Activated CD4-positive, alpha-beta T cell treated with anti-CD3 and anti-CD28 coated beads, Interleukin-2, amount 50 U/mL, for 4 hours (primary cell): ENCODE measurements around the gene PHKG1.
A peak's percentile ranks its signal among the peaks of the same experiment; 100 is the strongest.
"Not testable (repeated sequence)": the region's sequence is repeated elsewhere in the genome, so short reads cannot be mapped to it uniquely, and the experiment has no call there.

Experiments used
- DNase-seq, 2 experiments: peaks; one replicate each; pipeline ENCODE4 v3.0.0-alpha.2; 2020

PHKG1 gene

DNA sequence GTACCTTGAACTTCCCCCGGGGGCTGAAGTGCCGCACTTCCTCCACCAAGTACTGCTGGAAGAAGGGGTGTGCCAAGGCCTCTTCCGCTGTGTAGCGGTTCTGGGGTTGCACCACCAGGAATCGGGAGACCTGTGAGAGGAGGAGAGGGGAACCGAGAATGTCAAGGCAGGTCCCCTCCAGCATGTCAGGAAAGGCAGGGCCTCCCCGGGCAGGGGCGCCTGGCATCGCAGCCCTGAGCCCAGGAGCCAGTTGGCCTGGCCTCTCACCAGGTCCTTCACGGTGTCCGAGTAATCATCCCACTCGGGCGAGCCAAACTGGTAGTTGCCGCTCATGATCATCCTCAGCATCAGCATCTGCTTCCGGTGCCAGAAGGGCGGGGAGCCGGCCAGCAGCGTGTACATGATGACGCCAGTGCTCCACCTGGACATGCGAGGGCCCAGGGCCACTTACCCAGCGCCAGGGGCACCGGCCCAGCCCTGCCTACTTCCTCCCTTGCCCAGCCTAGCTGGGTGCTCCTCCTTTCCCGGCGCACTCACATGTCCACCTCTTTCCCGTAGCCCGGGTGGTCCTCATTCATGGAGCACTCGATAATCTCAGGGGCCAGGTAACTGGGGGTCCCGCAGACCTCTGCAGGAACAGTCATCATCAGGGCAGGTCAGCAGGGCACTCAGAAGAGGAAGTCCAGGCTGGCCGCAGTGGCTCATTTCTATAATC lies 11.0 kb downstream of the PHKG1 start:
- no peak for DNase-seq

DNA sequence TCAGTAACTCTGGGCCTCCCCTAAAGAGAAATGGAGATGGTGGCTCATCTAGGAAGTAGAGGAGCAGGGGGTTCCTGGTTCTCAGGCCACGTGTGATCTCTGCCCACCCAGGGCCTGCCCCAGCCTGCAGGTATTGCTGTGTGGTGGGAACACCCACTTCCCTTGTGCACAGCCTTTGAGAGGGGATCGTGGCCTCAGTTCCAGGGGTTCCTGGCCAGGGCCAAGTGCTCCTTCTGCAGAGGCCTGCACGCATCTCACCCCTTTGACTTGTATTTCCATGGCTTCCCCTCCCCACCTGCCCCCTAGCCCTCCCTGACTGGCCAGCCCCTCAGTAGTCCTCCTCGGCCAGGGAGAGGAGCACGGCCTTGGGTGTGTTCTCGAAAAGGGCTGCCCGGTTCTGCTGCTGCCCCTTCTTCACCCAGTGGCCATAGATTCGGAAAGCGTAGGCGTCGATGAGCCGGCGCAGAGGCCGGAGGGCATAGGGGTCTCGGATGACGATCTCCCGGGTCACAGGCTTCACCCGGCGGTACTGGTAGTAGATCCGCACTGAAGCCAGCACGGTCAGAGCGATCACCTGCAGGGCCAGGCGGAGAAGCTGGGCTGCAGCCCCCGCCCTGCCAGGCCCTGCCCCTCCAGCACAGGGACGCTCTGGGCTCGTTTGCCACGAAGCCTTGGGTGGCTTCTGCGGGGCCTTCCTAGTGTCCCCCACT lies 11.9 kb downstream of the PHKG1 start:
- not testable (repeated sequence) for DNase-seq

DNA sequence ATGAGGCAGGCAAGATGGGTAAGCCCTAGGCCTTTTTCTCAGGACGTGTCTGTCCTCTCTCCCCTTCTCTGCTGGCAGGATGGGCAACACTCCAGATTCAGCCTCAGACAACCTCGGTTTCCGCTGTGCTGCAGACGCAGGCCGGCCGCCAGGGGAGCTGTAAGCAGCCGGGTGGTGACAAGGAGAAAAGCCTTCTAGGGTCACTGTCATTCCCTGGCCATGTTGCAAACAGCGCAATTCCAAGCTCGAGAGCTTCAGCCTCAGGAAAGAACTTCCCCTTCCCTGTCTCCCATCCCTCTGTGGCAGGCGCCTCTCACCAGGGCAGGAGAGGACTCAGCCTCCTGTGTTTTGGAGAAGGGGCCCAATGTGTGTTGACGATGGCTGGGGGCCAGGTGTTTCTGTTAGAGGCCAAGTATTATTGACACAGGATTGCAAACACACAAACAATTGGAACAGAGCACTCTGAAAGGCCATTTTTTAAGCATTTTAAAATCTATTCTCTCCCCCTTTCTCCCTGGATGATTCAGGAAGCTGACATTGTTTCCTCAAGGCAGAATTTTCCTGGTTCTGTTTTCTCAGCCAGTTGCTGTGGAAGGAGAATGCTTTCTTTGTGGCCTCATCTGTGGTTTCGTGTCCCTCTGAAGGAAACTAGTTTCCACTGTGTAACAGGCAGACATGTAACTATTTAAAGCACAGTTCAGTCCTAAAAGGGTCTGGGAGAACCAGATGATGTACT lies 13.1 kb downstream of the PHKG1 start:
- no peak for DNase-seq

DNA sequence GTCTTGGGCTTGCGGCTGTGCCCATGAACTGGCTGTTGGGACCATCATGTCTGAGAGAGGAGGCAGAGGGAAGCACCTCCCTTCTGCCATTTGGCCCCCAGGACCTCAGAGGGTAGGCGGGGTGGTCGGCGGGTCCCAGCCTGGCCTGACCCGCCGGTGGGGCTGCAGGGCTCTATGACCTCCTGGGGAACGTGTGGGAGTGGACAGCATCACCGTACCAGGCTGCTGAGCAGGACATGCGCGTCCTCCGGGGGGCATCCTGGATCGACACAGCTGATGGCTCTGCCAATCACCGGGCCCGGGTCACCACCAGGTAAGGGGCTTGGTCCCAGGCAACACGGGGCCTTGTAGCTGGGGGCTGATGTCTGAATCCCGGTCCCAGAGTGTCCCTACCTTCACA lies 14.6 kb downstream of the PHKG1 start:
- DNase-seq: no peak

DNA sequence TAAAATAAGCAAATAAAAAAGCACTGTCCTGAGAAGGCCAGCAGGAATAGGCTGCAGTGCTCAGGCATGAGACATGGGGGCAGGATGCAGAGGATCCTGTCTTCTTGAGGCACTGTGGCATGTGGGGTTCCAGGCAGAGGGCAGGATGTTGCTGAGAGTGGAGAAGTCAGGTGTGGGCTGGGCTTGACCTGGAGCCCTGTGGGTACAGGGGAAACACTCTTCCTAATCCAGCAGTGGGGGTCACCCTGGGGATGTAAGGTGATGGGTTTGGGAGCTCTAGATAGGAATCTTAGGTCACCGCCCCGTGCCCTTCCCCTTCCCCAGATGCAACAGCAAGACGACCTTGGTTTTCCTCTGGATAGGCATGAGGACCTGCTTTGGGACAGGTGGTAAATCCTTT lies 15.1 kb downstream of the PHKG1 start:
- DNase-seq: no peak

DNA sequence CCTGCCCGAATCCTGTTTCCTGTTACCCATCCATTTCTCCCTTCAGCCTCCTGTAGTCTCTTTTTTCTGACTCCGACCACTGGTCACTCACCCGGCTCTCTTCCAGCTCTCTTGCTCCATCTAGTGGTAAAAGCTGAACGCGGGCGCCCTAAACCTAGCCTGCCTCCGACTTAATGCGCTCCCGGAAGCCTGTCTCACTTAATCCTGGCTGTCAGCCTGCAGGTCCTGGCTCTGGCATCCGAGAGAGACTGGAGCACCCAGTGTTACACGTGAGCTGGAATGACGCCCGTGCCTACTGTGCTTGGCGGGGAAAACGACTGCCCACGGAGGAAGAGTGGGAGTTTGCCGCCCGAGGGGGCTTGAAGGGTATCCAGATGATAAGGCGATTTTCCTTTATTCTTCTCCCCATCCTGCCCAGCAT lies 18.4 kb downstream of the PHKG1 start:
- DNase-seq: peak; percentile 48 to 53

DNA sequence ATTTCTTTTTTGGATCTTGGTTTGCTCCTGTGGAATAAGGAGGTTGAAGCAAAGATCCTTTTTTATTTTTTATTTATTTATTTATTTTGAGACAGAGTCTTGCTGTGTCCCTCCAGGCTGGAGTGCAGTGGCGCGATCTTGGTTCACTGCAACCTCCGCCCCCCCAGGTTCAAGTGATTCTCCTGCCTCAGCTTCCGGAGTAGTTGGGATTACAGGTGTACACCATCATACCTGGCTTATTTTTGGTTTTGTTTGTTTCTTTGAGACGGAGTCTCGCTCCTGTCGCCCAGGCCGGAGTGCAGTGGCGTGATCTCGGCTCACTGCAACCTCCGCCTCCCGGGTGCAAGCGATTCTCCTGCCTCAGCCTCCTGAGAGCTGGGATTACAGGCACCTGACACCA lies 26.4 kb downstream of the PHKG1 start:
- DNase-seq: not testable (repeated sequence)

DNA sequence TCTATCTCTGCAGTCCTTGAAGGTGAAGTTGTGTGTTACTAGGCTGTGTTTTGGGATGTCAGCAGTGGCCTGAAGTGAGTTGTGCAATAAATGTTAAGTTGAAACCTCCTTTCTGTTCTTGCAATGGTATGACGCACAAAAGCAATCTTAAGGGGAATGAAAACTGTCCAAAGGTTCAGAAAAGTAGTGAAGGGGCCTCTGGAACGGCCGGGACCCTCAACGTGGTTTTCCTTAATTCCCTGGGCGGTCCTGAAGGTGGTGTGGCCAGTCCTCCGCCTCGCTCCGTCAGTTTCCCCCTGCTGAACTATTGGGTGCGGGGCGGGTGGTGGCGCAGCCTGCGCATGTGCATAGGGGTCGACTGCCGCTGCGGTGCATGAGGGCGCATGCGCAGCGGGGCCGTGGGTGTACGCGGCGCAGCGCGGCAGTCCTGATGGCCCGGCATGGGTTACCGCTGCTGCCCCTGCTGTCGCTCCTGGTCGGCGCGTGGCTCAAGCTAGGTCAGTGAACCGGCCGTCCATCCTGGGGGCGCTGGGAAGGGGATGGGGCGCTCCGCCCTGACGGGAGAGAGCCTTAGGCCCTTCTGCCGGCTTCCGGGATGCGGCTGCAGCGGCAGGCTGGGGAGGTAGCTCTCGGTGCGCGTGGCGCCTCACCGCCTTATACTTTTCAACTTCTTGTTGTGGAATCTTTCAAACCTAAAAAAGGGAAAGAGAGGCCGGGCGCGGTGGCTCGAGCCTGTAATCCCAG lies 28.7 kb downstream of the PHKG1 start, which contains the start of gene SUMF2:
SUMF2 (plus strand) TSS at position 405 of the 744 bp plus-strand sequence; CDS start at position 431, 26 bp downstream.
- peak; percentile 85 for DNase-seq

DNA sequence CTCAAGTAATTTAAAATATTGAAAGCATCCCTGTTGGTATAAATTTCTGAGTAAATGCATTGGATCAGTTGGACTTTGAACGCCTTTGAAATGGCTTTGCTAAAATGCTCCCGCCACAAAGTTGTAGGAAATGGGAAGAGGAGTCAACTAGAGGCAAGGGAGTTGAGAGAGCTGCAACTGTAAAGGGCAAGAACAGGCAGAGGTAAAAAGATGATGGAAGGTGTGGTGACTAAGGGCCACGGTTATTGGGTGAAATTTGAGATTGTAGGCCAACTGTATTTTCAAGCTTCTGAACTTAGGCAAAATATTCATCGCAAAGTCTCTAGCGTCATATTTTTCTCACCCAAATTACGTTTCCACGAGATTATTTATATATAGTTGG lies 29.3 kb downstream of the PHKG1 start:
- DNase-seq: no peak

DNA sequence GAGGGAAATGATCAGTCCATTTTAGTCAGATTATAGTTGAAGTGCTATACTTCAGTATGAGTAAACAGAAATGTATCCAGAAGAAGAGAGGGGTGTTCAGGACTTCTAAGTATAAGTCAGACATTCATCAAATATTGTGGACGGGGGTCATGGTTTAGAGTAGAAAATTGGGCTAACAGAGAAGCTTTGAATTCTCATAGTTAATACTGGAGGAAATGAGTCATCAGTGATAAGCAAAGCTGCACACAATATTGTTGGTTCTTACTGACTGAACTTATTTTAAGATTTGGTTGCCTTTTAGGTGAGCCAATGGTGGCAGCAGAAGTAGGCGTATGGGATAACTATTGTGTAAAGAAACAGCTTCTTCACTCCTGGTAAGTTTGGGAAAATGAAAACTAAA lies 30.4 kb downstream of the PHKG1 start:
- DNase-seq: no peak

DNA sequence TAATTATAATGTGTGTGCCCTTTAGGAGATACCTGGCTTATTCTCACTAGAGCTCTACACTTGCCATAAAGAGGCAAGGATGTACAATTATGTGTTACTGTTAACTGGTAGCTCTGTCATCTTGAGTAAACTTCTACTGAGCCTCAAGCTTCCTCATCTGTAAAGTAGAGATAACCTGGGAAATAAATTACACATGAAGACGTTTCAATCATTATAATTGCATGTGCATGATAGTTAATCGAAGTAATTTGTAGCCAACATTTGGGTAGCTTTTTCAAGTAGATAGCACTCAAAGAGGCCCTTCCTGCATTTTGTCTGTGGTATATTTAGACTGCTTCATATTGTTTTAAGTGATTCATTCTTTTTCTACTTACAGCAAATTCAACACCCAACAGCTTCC lies 38.8 kb downstream of the PHKG1 start:
- no peak for DNase-seq

DNA sequence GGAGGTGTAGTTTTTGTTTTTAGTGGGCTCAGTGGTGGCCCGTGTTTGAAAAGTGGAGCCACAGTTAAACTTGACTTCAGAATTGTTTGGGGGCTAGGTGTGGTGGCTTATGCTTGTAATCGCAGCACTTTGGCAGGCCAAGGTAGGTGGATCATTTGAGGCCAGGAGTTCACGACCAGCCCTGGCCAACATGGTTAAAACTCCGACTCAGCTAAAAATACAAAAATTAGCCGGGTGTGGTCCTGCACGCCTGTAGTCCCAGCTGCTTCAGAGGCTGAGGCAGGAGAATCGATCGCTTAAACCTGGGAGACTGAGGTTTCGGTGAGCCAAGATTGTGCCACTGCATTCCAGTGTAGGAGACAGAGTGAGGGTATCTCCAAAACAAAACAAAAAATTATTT lies 39.4 kb downstream of the PHKG1 start:
- no peak for DNase-seq

DNA sequence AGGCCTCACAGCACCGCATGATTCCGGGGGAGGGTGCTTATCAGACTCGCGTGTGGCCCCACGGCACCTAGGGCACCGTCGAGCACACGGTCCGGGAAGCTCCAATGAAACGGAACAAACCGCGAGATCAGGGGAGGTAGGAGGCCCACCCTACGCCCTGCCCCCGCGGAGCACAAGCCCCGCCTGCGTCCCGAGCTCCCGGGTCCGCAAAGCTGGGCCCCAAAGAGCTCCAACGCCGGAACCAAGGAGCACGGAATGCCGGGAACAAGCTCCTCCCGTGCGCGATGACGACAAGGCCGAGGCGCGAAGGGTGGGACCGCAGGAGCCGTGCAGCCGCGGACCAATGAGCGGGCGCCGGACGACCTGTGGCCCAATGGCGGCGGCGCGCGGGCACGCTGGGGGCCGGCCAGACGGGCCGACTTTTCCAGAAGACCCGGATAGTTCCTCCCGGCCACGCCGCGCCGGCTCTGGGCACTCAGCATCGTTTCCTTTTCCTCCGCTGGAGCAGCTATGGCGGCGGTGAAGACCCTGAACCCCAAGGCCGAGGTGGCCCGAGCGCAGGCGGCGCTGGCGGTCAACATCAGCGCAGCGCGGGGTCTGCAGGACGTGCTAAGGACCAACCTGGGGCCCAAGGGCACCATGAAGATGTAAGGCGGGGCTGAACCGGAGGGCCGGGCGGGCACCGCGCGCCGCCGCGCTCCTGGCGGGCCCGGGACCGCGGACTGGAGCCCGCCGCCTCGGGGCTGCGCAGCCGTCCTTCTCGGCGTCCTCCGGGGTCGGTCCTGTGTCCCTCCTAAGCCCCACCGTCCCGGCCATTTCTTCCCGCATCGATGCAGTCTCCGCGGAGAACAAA lies 41.2 kb downstream of the PHKG1 start, which contains the start of the genes CCT6A and PSPH:
CCT6A (plus strand) TSS at position 427 of the 853 bp plus-strand sequence; CDS start at position 511, 84 bp downstream.
PSPH (minus strand) TSS at position 106 of the 853 bp plus-strand sequence. CDS start 30,232 bp downstream, outside the sequence.
- DNase-seq: peak; percentile 85 to 87

DNA sequence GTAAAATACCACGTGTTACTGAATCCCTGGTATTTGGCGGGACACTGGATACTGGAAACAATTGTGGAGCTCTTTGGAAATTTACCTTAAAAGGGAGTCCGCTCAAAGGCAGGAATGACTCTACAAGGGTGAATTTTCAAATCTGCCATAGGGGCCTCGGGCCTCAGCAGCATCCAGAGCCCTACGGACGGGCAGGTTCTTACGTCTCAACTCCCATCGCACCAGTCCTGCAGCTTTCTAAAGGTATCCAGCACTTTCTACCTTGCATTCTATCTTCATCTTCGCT lies 41.8 kb downstream of the PHKG1 start:
- no peak for DNase-seq

DNA sequence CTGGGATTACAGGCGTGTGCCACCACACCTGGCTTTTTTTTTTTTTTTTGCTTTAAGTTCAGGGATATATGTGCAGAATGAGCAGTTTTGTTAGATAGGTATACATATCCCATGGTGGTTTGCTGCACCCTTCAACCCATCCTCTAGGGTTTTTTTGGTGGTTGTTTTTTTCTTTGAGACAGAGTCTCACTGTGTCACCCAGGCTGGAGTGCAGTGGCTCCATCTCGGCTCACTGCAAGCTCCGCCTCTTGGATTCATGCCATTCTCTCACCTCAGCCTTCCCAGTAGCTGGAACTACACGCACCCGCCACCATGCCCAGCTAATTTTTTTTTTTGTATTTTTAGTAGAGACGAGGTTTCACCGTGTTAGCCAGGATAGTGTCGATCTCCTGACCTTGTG lies 44.0 kb downstream of the PHKG1 start:
- not testable (repeated sequence) for DNase-seq

DNA sequence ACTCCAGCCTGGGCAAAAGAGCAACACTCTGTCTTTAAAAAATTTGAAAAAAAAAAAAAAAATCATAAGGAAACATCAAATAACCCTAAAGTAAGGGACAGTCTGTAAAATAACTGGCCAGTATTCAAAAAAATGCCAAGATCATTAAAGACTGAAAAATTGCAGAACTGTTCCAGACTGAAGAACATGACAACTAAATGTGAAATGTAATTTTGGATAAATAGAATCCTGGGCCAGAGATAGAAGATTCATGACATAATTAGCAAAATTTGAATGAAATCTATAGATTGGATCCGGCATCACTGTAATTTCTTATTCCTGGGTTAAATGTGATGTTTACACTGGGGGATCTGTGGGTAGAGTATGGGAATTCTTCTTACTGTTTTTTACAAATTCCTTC lies 44.5 kb downstream of the PHKG1 start:
- DNase-seq: no peak

DNA sequence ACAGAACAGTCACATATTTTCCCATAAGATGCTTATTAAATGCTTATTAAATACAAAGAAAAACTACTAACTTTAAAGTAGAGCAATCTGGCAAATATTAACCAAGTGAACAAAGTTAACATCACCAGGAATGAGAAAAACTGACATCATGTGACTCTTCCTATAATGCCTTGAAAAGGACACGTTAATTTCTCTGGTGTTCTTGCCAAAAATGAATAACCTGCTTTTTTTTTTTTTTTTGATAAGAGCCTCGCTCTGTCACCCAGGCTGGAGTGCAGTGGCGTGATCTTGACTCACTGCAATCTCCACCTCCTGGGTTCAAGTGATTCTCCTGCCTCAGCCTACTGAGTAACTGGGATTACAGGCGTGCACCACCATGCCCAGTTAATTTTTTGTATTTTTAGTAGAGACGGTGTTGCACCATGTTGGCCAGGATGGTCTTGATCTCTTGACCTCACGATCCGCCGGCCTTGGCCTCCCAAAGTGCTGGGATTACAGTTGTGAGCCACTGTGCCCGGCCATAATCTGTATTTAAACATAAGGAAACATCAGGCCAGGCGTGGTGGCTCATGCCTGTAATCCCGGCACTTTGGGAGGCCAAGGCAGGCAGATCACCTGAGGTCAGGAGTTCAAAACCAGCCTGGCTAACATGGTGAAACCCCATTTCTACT lies 45.2 kb downstream of the PHKG1 start:
- not testable (repeated sequence) for DNase-seq

DNA sequence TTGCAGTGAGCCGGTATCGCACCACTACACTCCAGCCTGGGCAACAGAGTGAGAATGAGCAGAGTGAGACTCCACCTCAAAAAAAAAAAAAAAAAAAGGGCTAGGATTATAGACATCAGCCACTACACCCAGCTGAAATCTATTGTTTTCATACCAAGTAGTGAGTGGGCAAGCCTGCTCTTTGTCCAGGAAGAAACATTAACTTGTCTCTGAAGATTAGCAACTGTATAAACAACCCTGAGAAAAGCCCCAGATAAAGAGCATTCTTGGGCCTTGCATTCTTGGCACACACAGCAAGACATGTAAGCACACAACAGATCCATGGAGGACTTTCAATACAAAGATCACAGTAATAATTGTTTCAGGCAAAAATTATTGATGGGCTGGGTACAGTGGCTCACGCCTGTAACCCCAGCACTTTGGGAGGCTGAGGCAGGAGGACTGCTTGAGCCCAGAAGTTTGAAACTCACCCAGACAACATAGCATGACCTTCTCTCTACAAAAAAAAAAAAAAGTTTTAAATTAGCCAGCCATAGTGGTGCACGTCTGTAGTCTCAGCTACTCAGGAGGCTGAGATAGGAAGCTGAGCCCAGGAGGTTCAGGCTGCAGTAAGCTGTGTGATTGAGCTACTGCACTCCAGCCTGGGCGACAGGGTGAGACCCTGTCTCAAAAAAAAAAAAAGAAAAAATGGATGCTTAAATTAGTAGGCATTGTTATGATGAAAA lies 45.9 kb downstream of the PHKG1 start:
- no peak for DNase-seq

DNA sequence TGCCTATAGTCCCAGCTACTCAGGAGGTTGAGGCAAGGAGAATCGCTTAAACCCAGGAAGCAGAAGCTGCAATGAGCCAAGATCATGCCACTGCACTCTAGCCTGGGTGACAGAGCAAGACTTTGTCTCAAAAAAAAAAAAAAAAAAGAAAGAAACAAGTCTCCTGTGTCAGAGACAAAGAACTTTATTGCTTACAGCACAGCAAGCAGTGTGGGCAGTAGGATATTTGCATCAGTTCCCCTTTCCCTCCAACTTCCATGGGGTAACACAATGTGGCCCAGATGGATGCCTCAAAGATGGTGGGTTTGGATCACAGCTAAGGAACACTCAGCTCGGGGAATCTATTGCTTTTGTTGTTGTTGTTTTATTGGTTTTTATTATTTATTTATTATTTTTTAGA lies 47.0 kb downstream of the PHKG1 start:
- DNase-seq: not testable (repeated sequence)

DNA sequence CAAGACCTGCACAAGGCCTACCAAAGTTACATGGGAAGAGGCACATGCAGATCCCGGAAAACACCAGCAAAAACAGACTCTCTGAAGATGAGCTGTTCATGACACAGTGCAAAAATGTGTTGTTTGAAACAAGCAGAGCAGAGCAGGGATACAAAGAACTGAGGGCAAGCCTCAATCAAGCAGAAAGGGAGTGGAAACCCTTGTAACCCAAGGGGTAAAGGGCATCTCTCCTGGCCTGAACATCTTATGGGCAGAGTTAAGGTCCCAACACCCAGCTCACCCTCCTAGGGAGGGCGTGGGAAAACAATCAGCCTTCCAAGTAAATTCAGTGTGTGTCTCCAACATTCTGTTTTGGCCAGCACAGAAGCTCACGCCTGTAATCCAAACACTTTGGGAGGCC lies 52.0 kb downstream of the PHKG1 start:
- no peak for DNase-seq
